GM23338 (cell line): Measurements from ENCODE around the gene SLC6A19. TPM values are rescaled to one million over a fixed set of nuclear protein-coding genes. Genes with fewer than 3 reads are reported as not detected.

Source experiments
- ATAC-seq: fragments of 200-7000 bp; cut with Tn5 transposase; 3 replicates; pipeline ENCODE4 v1.9.1; 2020
- DNase-seq: peaks from one replicate; pipeline ENCODE4 v3.0.0-alpha.2; 2015; ENCODE audit warnings: low spot score
- H2AFZ ChIP-seq: fragments of 200-600 bp; sonication (generic); 2 replicates; pipeline ENCODE4 v1.8.0; 2016; ENCODE audit warnings: antibody characterized with exemption, mild to moderate bottlenecking, moderate library complexity
- H3F3A ChIP-seq: fragments of 200-600 bp; sonication (generic); replicated peaks from 2 replicates; pipeline ENCODE4 v1.8.0; 2017; ENCODE audit warnings: antibody characterized with exemption, mixed run types, low read depth
- H3K27ac ChIP-seq: fragments of 200-600 bp; sonication (generic); 2 replicates; pipeline ENCODE4 v1.6.1; 2016; ENCODE audit warnings: low read depth
- H3K27me3 ChIP-seq: fragments of 200-600 bp; sonication (generic); 2 replicates; pipeline ENCODE4 v1.8.0; 2016; ENCODE audit warnings: mild to moderate bottlenecking, mixed run types, moderate library complexity; ENCODE audit not compliant: insufficient read depth
- H3K36me3 ChIP-seq: fragments of 200-600 bp; sonication (generic); 2 replicates; pipeline ENCODE4 v1.8.0; 2016; ENCODE audit warnings: mild to moderate bottlenecking; ENCODE audit not compliant: insufficient read depth
- H3K4me1 ChIP-seq: fragments of 200-600 bp; sonication (generic); 2 replicates; pipeline ENCODE4 v1.8.0; 2016; ENCODE audit warnings: mild to moderate bottlenecking, moderate library complexity; ENCODE audit not compliant: insufficient read depth
- H3K4me2 ChIP-seq: fragments of 200-600 bp; sonication (generic); 2 replicates; pipeline ENCODE4 v1.7.1; 2017; ENCODE audit warnings: mixed run types
- H3K4me3 ChIP-seq: fragments of 200-600 bp; sonication (generic); 2 replicates; pipeline ENCODE4 v1.6.1; 2016; ENCODE audit warnings: mixed run types
- H3K79me2 ChIP-seq: fragments of 200-600 bp; sonication (generic); replicated peaks from 2 replicates; pipeline ENCODE4 v1.8.0; 2017; ENCODE audit warnings: mild to moderate bottlenecking; ENCODE audit not compliant: insufficient read depth
- H3K9me2 ChIP-seq: fragments of 200-600 bp; sonication (generic); 2 replicates; pipeline ENCODE4 v1.8.0; 2017; ENCODE audit not compliant: insufficient read depth
- H4K20me1 ChIP-seq: fragments of 200-600 bp; sonication (generic); replicated peaks from 2 replicates; pipeline ENCODE4 v1.8.0; 2017; ENCODE audit warnings: mild to moderate bottlenecking; ENCODE audit not compliant: insufficient read depth
- H3K27ac Mint-ChIP-seq: 2 replicates; pipeline ENCODE4 v1.8.0; 2020; ENCODE audit warnings: inconsistent platforms, mild to moderate bottlenecking, moderate library complexity, mixed read lengths
- H3K27me3 Mint-ChIP-seq: 3 replicates; pipeline ENCODE4 v1.8.0; 2022; ENCODE audit warnings: low read depth, mild to moderate bottlenecking, moderate library complexity, mixed read lengths, inconsistent platforms; ENCODE audit not compliant: insufficient read depth, poor library complexity
- H3K36me3 Mint-ChIP-seq: 3 replicates; pipeline ENCODE4 v1.8.0; 2021; ENCODE audit warnings: low read depth, mild to moderate bottlenecking, inconsistent platforms, moderate library complexity, mixed read lengths
- H3K4me1 Mint-ChIP-seq: 3 replicates; pipeline ENCODE4 v1.8.0; 2020; ENCODE audit warnings: mild to moderate bottlenecking, inconsistent platforms, mixed read lengths
- H3K4me3 Mint-ChIP-seq: 3 replicates; pipeline ENCODE4 v1.8.0; 2021; ENCODE audit warnings: moderate library complexity, mild to moderate bottlenecking, inconsistent platforms, mixed read lengths
- H3K9me3 Mint-ChIP-seq: 3 replicates; pipeline ENCODE4 v1.8.0; 2020; ENCODE audit warnings: moderate library complexity, mild to moderate bottlenecking, inconsistent platforms, mixed read lengths
- CREB1 ChIP-seq: fragments of 250-450 bp; sonication (Bioruptor Pico); IDR thresholded peaks from 2 replicates; pipeline ENCODE4 v1.5.0; 2020; ENCODE audit warnings: low read depth, mild to moderate bottlenecking, moderate library complexity
- EZH2 ChIP-seq: fragments of 200-600 bp; sonication (generic); IDR thresholded peaks from one replicate; pipeline ENCODE4 v1.8.0; 2017; ENCODE audit warnings: antibody characterized with exemption, mild to moderate bottlenecking, low read depth; ENCODE audit not compliant: unreplicated experiment
- EZH2phosphoT487 ChIP-seq: fragments of 200-600 bp; sonication (generic); IDR thresholded peaks from one replicate; pipeline ENCODE4 v1.8.1; 2018; ENCODE audit warnings: antibody characterized with exemption; ENCODE audit not compliant: unreplicated experiment
- JUNB ChIP-seq: IDR thresholded peaks from one replicate; pipeline ENCODE4 v1.6.1; 2016; ENCODE audit warnings: antibody characterized with exemption; ENCODE audit not compliant: unreplicated experiment
- NANOG ChIP-seq: IDR thresholded peaks from 2 replicates; pipeline ENCODE4 v1.6.1; 2016; ENCODE audit warnings: antibody characterized with exemption, borderline replicate concordance
- POLR2AphosphoS5 ChIP-seq: IDR thresholded peaks from 2 replicates; pipeline ENCODE4 v1.6.1; 2016; ENCODE audit warnings: antibody characterized with exemption, low read depth
- STAT1 ChIP-seq: IDR thresholded peaks from one replicate; pipeline ENCODE4 v1.6.1; 2016; ENCODE audit warnings: antibody characterized with exemption; ENCODE audit not compliant: unreplicated experiment
- ZNF114 ChIP-seq: fragments of 250-450 bp; sonication (Bioruptor Pico); IDR thresholded peaks from 2 replicates; pipeline ENCODE4 v1.5.0; 2020; ENCODE audit warnings: mild to moderate bottlenecking, moderate library complexity
- ZNF331 ChIP-seq: fragments of 250-450 bp; sonication (Bioruptor Pico); IDR thresholded peaks from 2 replicates; pipeline ENCODE4 v1.5.0; 2020; ENCODE audit warnings: low read depth, mild to moderate bottlenecking, moderate library complexity
- polyA plus RNA-seq: library from polyadenylated mRNA; unstranded; fragments of >200 nt; fragmentation: Nextera tagmentation; extraction: Ambion mirVana; gene quantifications from 2 replicates; pipeline ENCODE4 v1.2.1, GENCODE V29; 2016
- total RNA-seq: library from RNA; depleted of rRNA; stranded (reverse); fragments of >200 nt; shearing (Covaris generic); gene quantifications from 2 replicates; pipeline ENCODE4 v1.2.3, GENCODE V29; 2014
- TF ChIP-seq, protein P1 (sequence below): fragments of 250-450 bp; sonication (Bioruptor Pico); IDR thresholded peaks from 2 replicates; pipeline ENCODE4 v1.5.0; 2020; ENCODE audit warnings: mild to moderate bottlenecking, moderate library complexity
- TF ChIP-seq, protein P2 (sequence below), 2 experiments: fragments of 200-600 bp in 1 of 2; sonication (generic) in 1 of 2; conservative IDR thresholded peaks; 2 replicates each; pipeline versions ENCODE4 v1.5.1 to v1.6.1; 2016 to 2017; ENCODE audit warnings: antibody characterized with exemption in 2 of 2, low read depth in 2 of 2, mild to moderate bottlenecking in 2 of 2, moderate library complexity in 1 of 2
- TF ChIP-seq, protein P3 (sequence below): IDR thresholded peaks from one replicate; pipeline ENCODE4 v1.6.1; 2018; ENCODE audit warnings: antibody characterized with exemption; ENCODE audit not compliant: unreplicated experiment
- TF ChIP-seq, protein P4 (sequence below): IDR thresholded peaks from 2 replicates; pipeline ENCODE4 v1.6.1; 2016; ENCODE audit warnings: antibody characterized with exemption

SLC6A19 gene
- total and polyA plus RNA-seq, 2 experiments from 2014 or later, result not detected

DNA sequence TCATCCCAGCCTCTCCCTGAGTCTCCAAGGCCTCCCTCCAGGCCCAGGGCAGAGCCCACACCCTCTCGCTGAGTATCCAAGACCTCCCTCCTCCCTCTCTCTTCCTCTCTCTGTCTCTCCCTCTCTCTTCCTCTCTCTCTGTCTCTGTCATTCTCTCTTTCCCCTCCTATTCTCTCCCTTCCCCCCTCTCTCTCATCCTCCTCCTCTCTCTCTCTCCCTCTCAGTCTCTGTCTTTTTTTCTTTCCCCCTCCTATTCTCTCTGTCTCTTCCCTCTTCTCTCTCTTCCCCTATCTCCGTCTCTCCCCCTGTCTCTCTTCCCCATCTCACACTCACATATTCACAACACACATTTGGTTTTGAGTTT, 8.1 kb downstream of the SLC6A19 start:
- Histone ChIP-seq H2AFZ (no peak overlapping the region), H3K4me1 (no peaks in the 10 kb centered on the region), H3K79me2 (no peaks in the 10 kb centered on the region), H3K27me3 (no peaks in the 10 kb centered on the region), H3K4me2 (no peak overlapping the region), H3K36me3 (no peaks in the 10 kb centered on the region), H3K9me2 (no peaks in the 10 kb centered on the region), H4K20me1 (no peaks in the 10 kb centered on the region; the same call in 1 of the 2 replicates), H3F3A (no peaks in the 10 kb centered on the region), H3K4me3 (no peak overlapping the region), H3K27ac (no peak overlapping the region)
- no peaks in the 10 kb centered on the region; the same call in 2 of the 3 replicates for H3K9me3 Mint-ChIP-seq
- H3K4me1 Mint-ChIP-seq, result peaks cover 12% of the 10 kb centered on the region
- H3K27ac Mint-ChIP-seq, result no peak overlapping the region
- TF ChIP-seq NANOG, result no peak
- no peak for TF ChIP-seq CREB1 (CRISPR knock-in tag)
- TF ChIP-seq POLR2AphosphoS5, result no peak
- TF ChIP-seq EZH2, result no peak
- TF ChIP-seq, protein P1, sequence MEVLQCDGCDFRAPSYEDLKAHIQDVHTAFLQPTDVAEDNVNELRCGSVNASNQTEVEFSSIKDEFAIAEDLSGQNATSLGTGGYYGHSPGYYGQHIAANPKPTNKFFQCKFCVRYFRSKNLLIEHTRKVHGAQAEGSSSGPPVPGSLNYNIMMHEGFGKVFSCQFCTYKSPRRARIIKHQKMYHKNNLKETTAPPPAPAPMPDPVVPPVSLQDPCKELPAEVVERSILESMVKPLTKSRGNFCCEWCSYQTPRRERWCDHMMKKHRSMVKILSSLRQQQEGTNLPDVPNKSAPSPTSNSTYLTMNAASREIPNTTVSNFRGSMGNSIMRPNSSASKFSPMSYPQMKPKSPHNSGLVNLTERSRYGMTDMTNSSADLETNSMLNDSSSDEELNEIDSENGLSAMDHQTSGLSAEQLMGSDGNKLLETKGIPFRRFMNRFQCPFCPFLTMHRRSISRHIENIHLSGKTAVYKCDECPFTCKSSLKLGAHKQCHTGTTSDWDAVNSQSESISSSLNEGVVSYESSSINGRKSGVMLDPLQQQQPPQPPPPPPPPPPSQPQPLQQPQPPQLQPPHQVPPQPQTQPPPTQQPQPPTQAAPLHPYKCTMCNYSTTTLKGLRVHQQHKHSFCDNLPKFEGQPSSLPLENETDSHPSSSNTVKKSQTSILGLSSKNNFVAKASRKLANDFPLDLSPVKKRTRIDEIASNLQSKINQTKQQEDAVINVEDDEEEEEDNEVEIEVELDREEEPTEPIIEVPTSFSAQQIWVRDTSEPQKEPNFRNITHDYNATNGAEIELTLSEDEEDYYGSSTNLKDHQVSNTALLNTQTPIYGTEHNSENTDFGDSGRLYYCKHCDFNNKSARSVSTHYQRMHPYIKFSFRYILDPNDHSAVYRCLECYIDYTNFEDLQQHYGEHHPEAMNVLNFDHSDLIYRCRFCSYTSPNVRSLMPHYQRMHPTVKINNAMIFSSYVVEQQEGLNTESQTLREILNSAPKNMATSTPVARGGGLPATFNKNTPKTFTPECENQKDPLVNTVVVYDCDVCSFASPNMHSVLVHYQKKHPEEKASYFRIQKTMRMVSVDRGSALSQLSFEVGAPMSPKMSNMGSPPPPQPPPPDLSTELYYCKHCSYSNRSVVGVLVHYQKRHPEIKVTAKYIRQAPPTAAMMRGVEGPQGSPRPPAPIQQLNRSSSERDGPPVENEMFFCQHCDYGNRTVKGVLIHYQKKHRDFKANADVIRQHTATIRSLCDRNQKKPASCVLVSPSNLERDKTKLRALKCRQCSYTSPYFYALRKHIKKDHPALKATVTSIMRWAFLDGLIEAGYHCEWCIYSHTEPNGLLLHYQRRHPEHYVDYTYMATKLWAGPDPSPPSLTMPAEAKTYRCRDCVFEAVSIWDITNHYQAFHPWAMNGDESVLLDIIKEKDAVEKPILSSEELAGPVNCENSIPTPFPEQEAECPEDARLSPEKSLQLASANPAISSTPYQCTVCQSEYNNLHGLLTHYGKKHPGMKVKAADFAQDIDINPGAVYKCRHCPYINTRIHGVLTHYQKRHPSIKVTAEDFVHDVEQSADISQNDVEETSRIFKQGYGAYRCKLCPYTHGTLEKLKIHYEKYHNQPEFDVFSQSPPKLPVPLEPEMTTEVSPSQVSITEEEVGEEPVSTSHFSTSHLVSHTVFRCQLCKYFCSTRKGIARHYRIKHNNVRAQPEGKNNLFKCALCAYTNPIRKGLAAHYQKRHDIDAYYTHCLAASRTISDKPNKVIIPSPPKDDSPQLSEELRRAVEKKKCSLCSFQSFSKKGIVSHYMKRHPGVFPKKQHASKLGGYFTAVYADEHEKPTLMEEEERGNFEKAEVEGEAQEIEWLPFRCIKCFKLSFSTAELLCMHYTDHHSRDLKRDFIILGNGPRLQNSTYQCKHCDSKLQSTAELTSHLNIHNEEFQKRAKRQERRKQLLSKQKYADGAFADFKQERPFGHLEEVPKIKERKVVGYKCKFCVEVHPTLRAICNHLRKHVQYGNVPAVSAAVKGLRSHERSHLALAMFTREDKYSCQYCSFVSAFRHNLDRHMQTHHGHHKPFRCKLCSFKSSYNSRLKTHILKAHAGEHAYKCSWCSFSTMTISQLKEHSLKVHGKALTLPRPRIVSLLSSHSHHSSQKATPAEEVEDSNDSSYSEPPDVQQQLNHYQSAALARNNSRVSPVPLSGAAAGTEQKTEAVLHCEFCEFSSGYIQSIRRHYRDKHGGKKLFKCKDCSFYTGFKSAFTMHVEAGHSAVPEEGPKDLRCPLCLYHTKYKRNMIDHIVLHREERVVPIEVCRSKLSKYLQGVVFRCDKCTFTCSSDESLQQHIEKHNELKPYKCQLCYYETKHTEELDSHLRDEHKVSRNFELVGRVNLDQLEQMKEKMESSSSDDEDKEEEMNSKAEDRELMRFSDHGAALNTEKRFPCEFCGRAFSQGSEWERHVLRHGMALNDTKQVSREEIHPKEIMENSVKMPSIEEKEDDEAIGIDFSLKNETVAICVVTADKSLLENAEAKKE (CRISPR knock-in tag), result no peak
- TF ChIP-seq JUNB, result no peak
- TF ChIP-seq, protein P2, sequence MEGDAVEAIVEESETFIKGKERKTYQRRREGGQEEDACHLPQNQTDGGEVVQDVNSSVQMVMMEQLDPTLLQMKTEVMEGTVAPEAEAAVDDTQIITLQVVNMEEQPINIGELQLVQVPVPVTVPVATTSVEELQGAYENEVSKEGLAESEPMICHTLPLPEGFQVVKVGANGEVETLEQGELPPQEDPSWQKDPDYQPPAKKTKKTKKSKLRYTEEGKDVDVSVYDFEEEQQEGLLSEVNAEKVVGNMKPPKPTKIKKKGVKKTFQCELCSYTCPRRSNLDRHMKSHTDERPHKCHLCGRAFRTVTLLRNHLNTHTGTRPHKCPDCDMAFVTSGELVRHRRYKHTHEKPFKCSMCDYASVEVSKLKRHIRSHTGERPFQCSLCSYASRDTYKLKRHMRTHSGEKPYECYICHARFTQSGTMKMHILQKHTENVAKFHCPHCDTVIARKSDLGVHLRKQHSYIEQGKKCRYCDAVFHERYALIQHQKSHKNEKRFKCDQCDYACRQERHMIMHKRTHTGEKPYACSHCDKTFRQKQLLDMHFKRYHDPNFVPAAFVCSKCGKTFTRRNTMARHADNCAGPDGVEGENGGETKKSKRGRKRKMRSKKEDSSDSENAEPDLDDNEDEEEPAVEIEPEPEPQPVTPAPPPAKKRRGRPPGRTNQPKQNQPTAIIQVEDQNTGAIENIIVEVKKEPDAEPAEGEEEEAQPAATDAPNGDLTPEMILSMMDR (conservative IDR thresholded peaks at IDR 0.05; ENCODE audit: low read depth in 2 of 2), result no peak
- TF ChIP-seq, protein P3, sequence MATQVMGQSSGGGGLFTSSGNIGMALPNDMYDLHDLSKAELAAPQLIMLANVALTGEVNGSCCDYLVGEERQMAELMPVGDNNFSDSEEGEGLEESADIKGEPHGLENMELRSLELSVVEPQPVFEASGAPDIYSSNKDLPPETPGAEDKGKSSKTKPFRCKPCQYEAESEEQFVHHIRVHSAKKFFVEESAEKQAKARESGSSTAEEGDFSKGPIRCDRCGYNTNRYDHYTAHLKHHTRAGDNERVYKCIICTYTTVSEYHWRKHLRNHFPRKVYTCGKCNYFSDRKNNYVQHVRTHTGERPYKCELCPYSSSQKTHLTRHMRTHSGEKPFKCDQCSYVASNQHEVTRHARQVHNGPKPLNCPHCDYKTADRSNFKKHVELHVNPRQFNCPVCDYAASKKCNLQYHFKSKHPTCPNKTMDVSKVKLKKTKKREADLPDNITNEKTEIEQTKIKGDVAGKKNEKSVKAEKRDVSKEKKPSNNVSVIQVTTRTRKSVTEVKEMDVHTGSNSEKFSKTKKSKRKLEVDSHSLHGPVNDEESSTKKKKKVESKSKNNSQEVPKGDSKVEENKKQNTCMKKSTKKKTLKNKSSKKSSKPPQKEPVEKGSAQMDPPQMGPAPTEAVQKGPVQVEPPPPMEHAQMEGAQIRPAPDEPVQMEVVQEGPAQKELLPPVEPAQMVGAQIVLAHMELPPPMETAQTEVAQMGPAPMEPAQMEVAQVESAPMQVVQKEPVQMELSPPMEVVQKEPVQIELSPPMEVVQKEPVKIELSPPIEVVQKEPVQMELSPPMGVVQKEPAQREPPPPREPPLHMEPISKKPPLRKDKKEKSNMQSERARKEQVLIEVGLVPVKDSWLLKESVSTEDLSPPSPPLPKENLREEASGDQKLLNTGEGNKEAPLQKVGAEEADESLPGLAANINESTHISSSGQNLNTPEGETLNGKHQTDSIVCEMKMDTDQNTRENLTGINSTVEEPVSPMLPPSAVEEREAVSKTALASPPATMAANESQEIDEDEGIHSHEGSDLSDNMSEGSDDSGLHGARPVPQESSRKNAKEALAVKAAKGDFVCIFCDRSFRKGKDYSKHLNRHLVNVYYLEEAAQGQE, result no peak
- TF ChIP-seq EZH2phosphoT487, result no peak
- TF ChIP-seq ZNF114 (CRISPR knock-in tag), result no peak
- TF ChIP-seq STAT1, result no peak
- TF ChIP-seq, protein P4, sequence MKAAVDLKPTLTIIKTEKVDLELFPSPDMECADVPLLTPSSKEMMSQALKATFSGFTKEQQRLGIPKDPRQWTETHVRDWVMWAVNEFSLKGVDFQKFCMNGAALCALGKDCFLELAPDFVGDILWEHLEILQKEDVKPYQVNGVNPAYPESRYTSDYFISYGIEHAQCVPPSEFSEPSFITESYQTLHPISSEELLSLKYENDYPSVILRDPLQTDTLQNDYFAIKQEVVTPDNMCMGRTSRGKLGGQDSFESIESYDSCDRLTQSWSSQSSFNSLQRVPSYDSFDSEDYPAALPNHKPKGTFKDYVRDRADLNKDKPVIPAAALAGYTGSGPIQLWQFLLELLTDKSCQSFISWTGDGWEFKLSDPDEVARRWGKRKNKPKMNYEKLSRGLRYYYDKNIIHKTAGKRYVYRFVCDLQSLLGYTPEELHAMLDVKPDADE, result no peak
- TF ChIP-seq ZNF331, result no peak
- peaks cover 7% of the 10 kb centered on the region for H3K27me3 Mint-ChIP-seq
- H3K4me3 Mint-ChIP-seq, result no peak overlapping the region
- no peak for DNase-seq
- ATAC-seq, result no peak
- H3K36me3 Mint-ChIP-seq, result no peaks in the 10 kb centered on the region; the same call in 2 of the 3 replicates
